ENCODE results near the gene IL4I1.

DNA sequence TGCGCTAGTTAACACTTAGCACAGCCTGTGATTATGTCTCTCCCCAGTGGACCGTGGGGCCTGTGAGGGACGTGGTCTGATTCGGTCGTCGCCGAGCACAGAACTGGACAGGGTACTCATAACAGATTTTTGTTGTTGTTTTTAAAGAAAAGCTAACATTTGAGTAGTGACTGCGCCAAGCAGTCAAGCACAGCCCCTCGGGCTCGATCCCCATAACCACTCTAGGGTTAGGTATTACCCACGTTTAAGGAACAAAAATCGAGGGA lies 46.5 kb downstream of the IL4I1 start:
- TF ChIP-seq, protein P1, sequence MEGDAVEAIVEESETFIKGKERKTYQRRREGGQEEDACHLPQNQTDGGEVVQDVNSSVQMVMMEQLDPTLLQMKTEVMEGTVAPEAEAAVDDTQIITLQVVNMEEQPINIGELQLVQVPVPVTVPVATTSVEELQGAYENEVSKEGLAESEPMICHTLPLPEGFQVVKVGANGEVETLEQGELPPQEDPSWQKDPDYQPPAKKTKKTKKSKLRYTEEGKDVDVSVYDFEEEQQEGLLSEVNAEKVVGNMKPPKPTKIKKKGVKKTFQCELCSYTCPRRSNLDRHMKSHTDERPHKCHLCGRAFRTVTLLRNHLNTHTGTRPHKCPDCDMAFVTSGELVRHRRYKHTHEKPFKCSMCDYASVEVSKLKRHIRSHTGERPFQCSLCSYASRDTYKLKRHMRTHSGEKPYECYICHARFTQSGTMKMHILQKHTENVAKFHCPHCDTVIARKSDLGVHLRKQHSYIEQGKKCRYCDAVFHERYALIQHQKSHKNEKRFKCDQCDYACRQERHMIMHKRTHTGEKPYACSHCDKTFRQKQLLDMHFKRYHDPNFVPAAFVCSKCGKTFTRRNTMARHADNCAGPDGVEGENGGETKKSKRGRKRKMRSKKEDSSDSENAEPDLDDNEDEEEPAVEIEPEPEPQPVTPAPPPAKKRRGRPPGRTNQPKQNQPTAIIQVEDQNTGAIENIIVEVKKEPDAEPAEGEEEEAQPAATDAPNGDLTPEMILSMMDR (IDR thresholded peaks at IDR 0.05) = no peak
- no peak for TF ChIP-seq POLR2A (IDR thresholded peaks at IDR 0.05)
